ENCODE data around the gene TFAM. TPM values are rescaled to one million over a fixed set of nuclear protein-coding genes. Genes with fewer than 3 reads are reported as not detected.

Gene TFAM
- total and polyA plus RNA-seq, 2 donors (not counting 1 experiment from before 2014, with no cell fraction given): 8.2 to 38.4 TPM

DNA sequence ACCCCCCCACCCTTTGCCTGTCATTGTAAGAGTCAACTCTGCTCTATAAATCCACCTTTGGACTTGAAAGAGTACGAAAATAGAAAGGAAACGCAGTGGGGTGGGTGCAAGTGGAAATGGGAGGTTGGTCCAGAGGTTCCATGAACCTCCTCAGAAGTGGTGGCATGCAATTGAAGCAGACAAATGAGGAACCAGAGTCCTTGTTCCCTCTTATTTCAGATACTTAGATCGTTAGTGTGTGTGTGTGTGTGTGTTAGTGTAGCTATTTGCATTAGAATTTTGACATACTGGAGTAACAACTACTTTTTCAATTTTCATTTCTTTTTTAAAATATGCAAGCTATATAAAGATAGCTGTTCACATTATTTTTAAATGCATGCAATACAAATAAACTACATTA, 18.1 kb upstream of the TFAM start:
- Mint-ChIP-seq H3K27me3 (no peaks in the 10 kb centered on the region), H3K4me3 (no peak overlapping the region), H3K9me3 (ENCODE audit: insufficient read depth) (no peaks in the 10 kb centered on the region), H3K4me1 (no peaks in the 10 kb centered on the region), H3K27ac (no peak overlapping the region)
- ATAC-seq (ENCODE audit: low read depth): no peak
- H2AFZ ChIP-seq (ENCODE audit: insufficient read depth, low read depth, low read length, poor library complexity, severe bottlenecking): no peak overlapping the region
- no peaks in the 10 kb centered on the region for H3K27me3 ChIP-seq (replicated peaks in 1 of 4; ENCODE audit: control extremely low read depth in 1 of 4, control insufficient read depth in 3 of 4, insufficient read depth in 4 of 4, low read length in 3 of 4)
- TF ChIP-seq, protein P1, sequence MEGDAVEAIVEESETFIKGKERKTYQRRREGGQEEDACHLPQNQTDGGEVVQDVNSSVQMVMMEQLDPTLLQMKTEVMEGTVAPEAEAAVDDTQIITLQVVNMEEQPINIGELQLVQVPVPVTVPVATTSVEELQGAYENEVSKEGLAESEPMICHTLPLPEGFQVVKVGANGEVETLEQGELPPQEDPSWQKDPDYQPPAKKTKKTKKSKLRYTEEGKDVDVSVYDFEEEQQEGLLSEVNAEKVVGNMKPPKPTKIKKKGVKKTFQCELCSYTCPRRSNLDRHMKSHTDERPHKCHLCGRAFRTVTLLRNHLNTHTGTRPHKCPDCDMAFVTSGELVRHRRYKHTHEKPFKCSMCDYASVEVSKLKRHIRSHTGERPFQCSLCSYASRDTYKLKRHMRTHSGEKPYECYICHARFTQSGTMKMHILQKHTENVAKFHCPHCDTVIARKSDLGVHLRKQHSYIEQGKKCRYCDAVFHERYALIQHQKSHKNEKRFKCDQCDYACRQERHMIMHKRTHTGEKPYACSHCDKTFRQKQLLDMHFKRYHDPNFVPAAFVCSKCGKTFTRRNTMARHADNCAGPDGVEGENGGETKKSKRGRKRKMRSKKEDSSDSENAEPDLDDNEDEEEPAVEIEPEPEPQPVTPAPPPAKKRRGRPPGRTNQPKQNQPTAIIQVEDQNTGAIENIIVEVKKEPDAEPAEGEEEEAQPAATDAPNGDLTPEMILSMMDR (IDR thresholded peaks at IDR 0.05): no peak
- TF ChIP-seq EZH2 (IDR thresholded peaks at IDR 0.05; ENCODE audit: borderline replicate concordance, insufficient read depth, low read depth, low read length, poor library complexity, severe bottlenecking): no peak
- WGBS (ENCODE audit: insufficient coverage): no CpG with 5 or more reads among the region's 3 CpGs
- no peak overlapping the region for H3K4me3 ChIP-seq (ENCODE audit: control extremely low read depth in 1 of 5, extremely low read depth in 1 of 5, insufficient read depth in 1 of 5, low read depth in 2 of 5, low read length in 4 of 5)
- no peaks in the 10 kb centered on the region for H3K9me3 ChIP-seq (ENCODE audit: control extremely low read depth in 1 of 3, control insufficient read depth in 2 of 3, insufficient read depth in 1 of 3, low read length in 2 of 3)
- peaks cover 3 to 17% of the 10 kb centered on the region in 2 experiments for H3K36me3 ChIP-seq (replicated peaks in 1 of 2; ENCODE audit: control extremely low read depth in 1 of 2, control insufficient read depth in 1 of 2, extremely low read depth in 1 of 2, insufficient read depth in 2 of 2, low read length in 1 of 2)
- no peaks in the 10 kb centered on the region for H3K79me2 ChIP-seq (ENCODE audit: control insufficient read depth, insufficient read depth, low read length)
- intact Hi-C loops (cut with micrococcal nuclease): no loop called here
- no peaks in the 10 kb centered on the region for H4K20me1 ChIP-seq (ENCODE audit: control insufficient read depth, insufficient read depth, low read length, poor library complexity, severe bottlenecking)
- no peaks in the 10 kb centered on the region for H3K4me1 ChIP-seq (ENCODE audit: control insufficient read depth in 2 of 2, insufficient read depth in 2 of 2, low read length in 2 of 2)
- no peak for DNase-seq
- H3K4me2 ChIP-seq (replicated peaks; ENCODE audit: low read depth, low read length, poor library complexity, severe bottlenecking): no peak overlapping the region
- H3K9ac ChIP-seq (ENCODE audit: low read length): no peak overlapping the region
- ChIA-PET CTCF (interaction anchor here (1.1 to 1.3 kb wide), 2 partner anchors 17 to 23 kb away, joined by 3 read pairs; no protein-coding TSS in a partner anchor), POLR2A (no interaction called here)
- no peak overlapping the region for H3K27ac ChIP-seq (ENCODE audit: low read length in 2 of 2)

DNA sequence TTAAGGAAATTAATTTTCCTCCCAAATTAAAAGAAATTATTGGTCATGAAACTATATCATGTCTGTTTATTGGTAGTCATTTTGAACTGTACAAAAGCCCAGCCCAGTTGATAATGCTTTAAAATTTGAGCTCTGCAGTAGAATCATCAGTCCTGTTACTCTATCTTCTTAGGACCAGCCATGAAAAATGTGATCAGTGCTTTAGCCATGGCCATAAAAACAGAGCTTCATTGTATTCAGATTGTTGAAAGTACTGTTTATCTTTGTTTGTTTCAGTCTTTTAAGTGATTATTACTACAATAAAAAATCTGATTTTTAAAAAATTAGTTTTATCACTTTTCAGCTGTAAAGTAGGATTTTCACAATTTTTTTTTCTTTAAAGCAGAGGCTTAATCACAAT, 13.7 kb upstream of the TFAM start:
- Histone ChIP-seq H2AFZ (ENCODE audit: insufficient read depth, low read depth, low read length, poor library complexity, severe bottlenecking) (no peak overlapping the region), H3K4me3 (ENCODE audit: control extremely low read depth in 1 of 5, extremely low read depth in 1 of 5, insufficient read depth in 1 of 5, low read depth in 2 of 5, low read length in 4 of 5) (no peak overlapping the region), H3K4me2 (replicated peaks; ENCODE audit: low read depth, low read length, poor library complexity, severe bottlenecking) (no peak overlapping the region), H3K4me1 (ENCODE audit: control insufficient read depth in 2 of 2, insufficient read depth in 2 of 2, low read length in 2 of 2) (no peaks in the 10 kb centered on the region), H3K27me3 (replicated peaks in 1 of 4; ENCODE audit: control extremely low read depth in 1 of 4, control insufficient read depth in 3 of 4, insufficient read depth in 4 of 4, low read length in 3 of 4) (no peaks in the 10 kb centered on the region), H4K20me1 (ENCODE audit: control insufficient read depth, insufficient read depth, low read length, poor library complexity, severe bottlenecking) (no peaks in the 10 kb centered on the region), H3K9me3 (ENCODE audit: control extremely low read depth in 1 of 3, control insufficient read depth in 2 of 3, insufficient read depth in 1 of 3, low read length in 2 of 3) (no peaks in the 10 kb centered on the region), H3K27ac (ENCODE audit: low read length in 2 of 2) (no peak overlapping the region), H3K9ac (ENCODE audit: low read length) (no peak overlapping the region), H3K36me3 (replicated peaks in 1 of 2; ENCODE audit: control extremely low read depth in 1 of 2, control insufficient read depth in 1 of 2, extremely low read depth in 1 of 2, insufficient read depth in 2 of 2, low read length in 1 of 2) (peaks cover 0 to 3% of the 10 kb centered on the region in 2 experiments), H3K79me2 (ENCODE audit: control insufficient read depth, insufficient read depth, low read length) (no peaks in the 10 kb centered on the region)
- no peak for DNase-seq
- Mint-ChIP-seq H3K4me1 (no peaks in the 10 kb centered on the region), H3K9me3 (ENCODE audit: insufficient read depth) (no peaks in the 10 kb centered on the region), H3K4me3 (no peak overlapping the region), H3K27me3 (no peaks in the 10 kb centered on the region), H3K27ac (no peak overlapping the region)
- intact Hi-C loops (cut with micrococcal nuclease): no loop called here
- POLR2A ChIA-PET: no interaction called here
- CTCF ChIA-PET: no interaction called here
- TF ChIP-seq EZH2 (IDR thresholded peaks at IDR 0.05; ENCODE audit: borderline replicate concordance, insufficient read depth, low read depth, low read length, poor library complexity, severe bottlenecking): no peak
- TF ChIP-seq, protein P1 (IDR thresholded peaks at IDR 0.05): no peak
- no peak for ATAC-seq (ENCODE audit: low read depth)

Measured in B cell (primary cell).